ENCODE measurements around the gene USH2A.

USH2A gene

DNA sequence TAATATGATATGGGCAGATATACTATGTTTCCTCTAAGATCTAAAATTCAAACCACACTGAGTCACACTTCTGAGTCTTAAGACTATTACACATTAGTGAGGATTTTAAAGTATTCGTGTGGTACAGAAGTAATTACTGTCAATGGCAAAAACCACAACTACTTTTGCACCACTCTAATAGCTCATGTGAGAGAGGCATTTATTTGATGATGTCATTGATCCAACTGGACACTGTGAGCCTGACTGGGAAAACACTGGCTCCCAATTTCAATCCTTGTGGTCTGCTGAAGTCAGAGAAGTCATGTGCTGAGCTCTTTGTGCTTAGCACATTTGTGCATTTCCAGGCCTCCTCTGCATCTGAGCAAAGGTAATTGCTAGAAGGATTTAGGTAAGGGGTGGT, 377.8 kb downstream of the USH2A start:
- H3K9me3 ChIP-seq (replicated peaks; ENCODE audit: insufficient read depth, low read length): no peaks in the 10 kb centered on the region
- H3K4me1 ChIP-seq (ENCODE audit: low read length): no peaks in the 10 kb centered on the region
- no peaks in the 10 kb centered on the region for H4K20me1 ChIP-seq (ENCODE audit: insufficient read depth, low read length)
- TF ChIP-seq EZH2phosphoT487 (IDR thresholded peaks at IDR 0.05; ENCODE audit: low read length) (no peak), EZH2 (optimal IDR thresholded peaks at IDR 0.05; ENCODE audit: low read depth, low read length) (no peak)
- TF ChIP-seq, protein P1, sequence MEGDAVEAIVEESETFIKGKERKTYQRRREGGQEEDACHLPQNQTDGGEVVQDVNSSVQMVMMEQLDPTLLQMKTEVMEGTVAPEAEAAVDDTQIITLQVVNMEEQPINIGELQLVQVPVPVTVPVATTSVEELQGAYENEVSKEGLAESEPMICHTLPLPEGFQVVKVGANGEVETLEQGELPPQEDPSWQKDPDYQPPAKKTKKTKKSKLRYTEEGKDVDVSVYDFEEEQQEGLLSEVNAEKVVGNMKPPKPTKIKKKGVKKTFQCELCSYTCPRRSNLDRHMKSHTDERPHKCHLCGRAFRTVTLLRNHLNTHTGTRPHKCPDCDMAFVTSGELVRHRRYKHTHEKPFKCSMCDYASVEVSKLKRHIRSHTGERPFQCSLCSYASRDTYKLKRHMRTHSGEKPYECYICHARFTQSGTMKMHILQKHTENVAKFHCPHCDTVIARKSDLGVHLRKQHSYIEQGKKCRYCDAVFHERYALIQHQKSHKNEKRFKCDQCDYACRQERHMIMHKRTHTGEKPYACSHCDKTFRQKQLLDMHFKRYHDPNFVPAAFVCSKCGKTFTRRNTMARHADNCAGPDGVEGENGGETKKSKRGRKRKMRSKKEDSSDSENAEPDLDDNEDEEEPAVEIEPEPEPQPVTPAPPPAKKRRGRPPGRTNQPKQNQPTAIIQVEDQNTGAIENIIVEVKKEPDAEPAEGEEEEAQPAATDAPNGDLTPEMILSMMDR (IDR thresholded peaks at IDR 0.05; ENCODE audit: low read length): no peak
- DNase-seq: no peak
- no peaks in the 10 kb centered on the region for H3K79me2 ChIP-seq (ENCODE audit: low read length)
- no peaks in the 10 kb centered on the region for H3K9me2 ChIP-seq (replicated peaks; ENCODE audit: insufficient read depth, low read length)
- no peak overlapping the region for H3K4me3 ChIP-seq (ENCODE audit: low read length)
- H3K4me2 ChIP-seq (ENCODE audit: low read depth, low read length): no peak overlapping the region
- H3K36me3 ChIP-seq (replicated peaks; ENCODE audit: insufficient read depth, low read length): no peaks in the 10 kb centered on the region
- no peak overlapping the region for H3K27ac ChIP-seq (ENCODE audit: low read length)
- no peaks in the 10 kb centered on the region for H3K27me3 ChIP-seq (replicated peaks; ENCODE audit: insufficient read depth, low read length)
- H3F3A ChIP-seq (ENCODE audit: insufficient read depth, low read length): no peaks in the 10 kb centered on the region
- no peak overlapping the region for H2AFZ ChIP-seq (ENCODE audit: low read length)
- H3K9ac ChIP-seq (ENCODE audit: low read length): no peak overlapping the region

DNA sequence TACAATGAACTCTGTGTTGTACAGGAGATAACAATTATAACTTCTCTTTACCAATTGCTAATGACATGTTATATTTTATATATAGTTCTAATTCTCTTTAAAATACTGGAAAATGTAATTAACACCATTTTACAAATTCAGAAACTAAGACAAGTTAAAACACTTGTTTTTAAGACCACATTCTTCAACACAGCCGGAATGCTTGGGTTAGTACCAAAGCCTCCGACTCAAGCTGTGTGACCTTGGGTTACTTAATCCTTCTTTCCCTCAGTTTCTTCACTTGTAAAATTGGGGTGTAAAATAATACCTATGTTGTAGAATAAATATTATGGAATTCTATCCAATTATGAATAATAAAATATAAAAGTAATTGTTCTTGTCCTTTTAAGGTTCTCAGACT, 378.7 kb downstream of the USH2A start:
- Histone ChIP-seq H3K9ac (ENCODE audit: low read length) (no peak overlapping the region), H3K9me2 (replicated peaks; ENCODE audit: insufficient read depth, low read length) (no peaks in the 10 kb centered on the region)

DNA sequence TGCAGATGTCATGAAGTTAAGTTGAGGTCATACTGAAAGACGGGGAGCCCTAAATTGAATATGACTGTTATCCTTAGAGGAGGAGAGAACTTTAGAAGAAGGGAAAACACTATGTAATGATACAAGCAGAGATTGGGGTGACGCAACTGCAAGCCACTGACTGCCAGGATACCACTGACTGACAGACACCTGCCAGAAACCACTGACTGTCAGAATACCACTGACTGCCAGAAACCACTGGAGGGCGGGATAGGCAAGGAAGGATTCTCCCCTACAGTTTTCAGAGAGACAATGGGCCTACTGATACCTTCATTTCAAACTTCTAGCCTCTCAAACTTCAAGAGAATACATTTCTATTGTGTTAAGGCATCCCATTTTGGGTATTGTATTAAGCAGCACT, 388.7 kb downstream of the USH2A start:
- no peak overlapping the region for H2AFZ ChIP-seq (ENCODE audit: low read length)
- no peaks in the 10 kb centered on the region for H3K4me1 ChIP-seq (ENCODE audit: low read length)
- H3K27me3 ChIP-seq (replicated peaks; ENCODE audit: insufficient read depth, low read length): no peaks in the 10 kb centered on the region
- no peaks in the 10 kb centered on the region for H3K79me2 ChIP-seq (ENCODE audit: low read length)
- no peaks in the 10 kb centered on the region for H3K9me3 ChIP-seq (replicated peaks; ENCODE audit: insufficient read depth, low read length)
- no peak overlapping the region for H3K4me3 ChIP-seq (ENCODE audit: low read length)
- no peak overlapping the region for H3K4me2 ChIP-seq (ENCODE audit: low read depth, low read length)
- H3F3A ChIP-seq (ENCODE audit: insufficient read depth, low read length): no peaks in the 10 kb centered on the region
- no peak for TF ChIP-seq EZH2 (optimal IDR thresholded peaks at IDR 0.05; ENCODE audit: low read depth, low read length)
- TF ChIP-seq, protein P1 (IDR thresholded peaks at IDR 0.05; ENCODE audit: low read length): peak; percentile 39
- H3K9me2 ChIP-seq (replicated peaks; ENCODE audit: insufficient read depth, low read length): no peaks in the 10 kb centered on the region
- no peaks in the 10 kb centered on the region for H3K36me3 ChIP-seq (replicated peaks; ENCODE audit: insufficient read depth, low read length)
- H3K9ac ChIP-seq (ENCODE audit: low read length): no peak overlapping the region
- no peak overlapping the region for H3K27ac ChIP-seq (ENCODE audit: low read length)
- DNase-seq: no peak
- no peaks in the 10 kb centered on the region for H4K20me1 ChIP-seq (ENCODE audit: insufficient read depth, low read length)

More for the DNA sequence above, 378.7 kb downstream of the USH2A start:
- Histone ChIP-seq H3K9me3 (replicated peaks; ENCODE audit: insufficient read depth, low read length) (no peaks in the 10 kb centered on the region), H3F3A (ENCODE audit: insufficient read depth, low read length) (no peaks in the 10 kb centered on the region), H3K4me3 (ENCODE audit: low read length) (no peak overlapping the region), H3K4me1 (ENCODE audit: low read length) (no peaks in the 10 kb centered on the region), H3K27ac (ENCODE audit: low read length) (no peak overlapping the region), H3K79me2 (ENCODE audit: low read length) (no peaks in the 10 kb centered on the region), H4K20me1 (ENCODE audit: insufficient read depth, low read length) (no peaks in the 10 kb centered on the region), H2AFZ (ENCODE audit: low read length) (no peak overlapping the region), H3K36me3 (replicated peaks; ENCODE audit: insufficient read depth, low read length) (no peaks in the 10 kb centered on the region), H3K27me3 (replicated peaks; ENCODE audit: insufficient read depth, low read length) (no peaks in the 10 kb centered on the region), H3K4me2 (ENCODE audit: low read depth, low read length) (no peak overlapping the region)
- no peak for TF ChIP-seq EZH2phosphoT487 (IDR thresholded peaks at IDR 0.05; ENCODE audit: low read length)
- TF ChIP-seq, protein P1 (IDR thresholded peaks at IDR 0.05; ENCODE audit: low read length): no peak
- DNase-seq: no peak
